GM12891 (cell line): ENCODE measurements around the gene KCNK15.

Source experiments
- POLR2A ChIP-seq: IDR thresholded peaks from 2 replicates; pipeline ENCODE4 v1.6.1; 2011; ENCODE audit warnings: low read depth, low read length, control low read depth
- POLR2AphosphoS5 ChIP-seq: IDR thresholded peaks from 2 replicates; pipeline ENCODE4 v1.6.1; 2011; ENCODE audit warnings: low read depth, low read length, control low read depth
- POU2F2 ChIP-seq: IDR thresholded peaks from 2 replicates; pipeline ENCODE4 v1.6.1; 2011; ENCODE audit warnings: low read depth, mild to moderate bottlenecking, control low read depth, low read length, moderate library complexity

DNA sequence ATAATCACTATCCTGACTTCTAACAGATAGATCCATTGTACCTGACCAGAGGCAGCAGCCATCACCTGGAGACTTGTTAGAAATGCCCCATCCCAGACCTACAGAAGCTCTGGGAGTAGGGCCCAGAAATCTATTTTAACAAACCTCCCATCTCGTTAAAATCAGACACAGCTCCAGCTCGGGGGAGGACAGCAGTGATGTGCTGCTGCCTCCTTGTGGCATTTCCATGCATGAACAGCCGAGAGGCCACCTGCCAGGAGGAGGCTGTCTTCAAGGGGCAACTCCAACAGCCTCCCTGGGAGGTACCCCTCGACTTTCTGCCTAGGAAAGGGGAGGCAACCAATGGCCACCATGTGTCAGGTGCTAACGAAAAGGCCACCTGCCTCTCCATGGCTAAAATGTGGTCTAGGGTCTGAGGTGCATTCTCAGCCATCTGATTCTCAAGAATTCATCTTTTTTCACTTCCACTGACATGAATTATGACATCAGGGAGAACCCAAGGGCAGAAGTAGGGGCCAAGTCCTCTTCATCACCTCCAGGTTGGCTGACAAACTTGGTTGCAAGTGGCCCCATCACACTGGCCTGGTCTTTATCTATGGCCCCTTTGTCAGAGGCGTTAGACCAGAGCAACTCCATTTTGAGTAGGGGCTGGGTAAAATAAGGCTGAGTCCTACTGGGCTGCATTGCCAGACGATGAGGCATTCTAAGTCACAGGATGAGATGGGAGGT, 12.2 kb upstream of the KCNK15 start:
- TF ChIP-seq POU2F2 (no peak), POLR2A (no peak), POLR2AphosphoS5 (no peak)
